Caki2 (cell line): ENCODE data around the gene TYRO3. TPM values are rescaled to one million over a fixed set of nuclear protein-coding genes. Genes with fewer than 3 reads are reported as not detected.
A peak's percentile ranks its signal among the peaks of the same experiment; 100 is the strongest.

Source experiments
- DNase-seq: peaks from one replicate; pipeline ENCODE4 v3.0.0-alpha.2; 2015; ENCODE audit warnings: low read depth
- in situ Hi-C: cut with HindIII; loops from 2 replicates; pipeline ENCODE4 v1.10.0; 2016; ENCODE audit warnings: low sequenced_read_pairs, low pct_unique_long_range_greater_than_20kb, mixed read lengths
- total RNA-seq: library from RNA; depleted of rRNA; stranded (reverse); fragments of >200 nt; shearing (Covaris generic); gene quantifications from 2 replicates; pipeline ENCODE4 v1.2.3, GENCODE V29; 2014; ENCODE audit warnings: low replicate concordance; rRNA removed

TYRO3 gene
- total RNA-seq: 16.5 and 20.2 TPM in 2 replicates

DNA sequence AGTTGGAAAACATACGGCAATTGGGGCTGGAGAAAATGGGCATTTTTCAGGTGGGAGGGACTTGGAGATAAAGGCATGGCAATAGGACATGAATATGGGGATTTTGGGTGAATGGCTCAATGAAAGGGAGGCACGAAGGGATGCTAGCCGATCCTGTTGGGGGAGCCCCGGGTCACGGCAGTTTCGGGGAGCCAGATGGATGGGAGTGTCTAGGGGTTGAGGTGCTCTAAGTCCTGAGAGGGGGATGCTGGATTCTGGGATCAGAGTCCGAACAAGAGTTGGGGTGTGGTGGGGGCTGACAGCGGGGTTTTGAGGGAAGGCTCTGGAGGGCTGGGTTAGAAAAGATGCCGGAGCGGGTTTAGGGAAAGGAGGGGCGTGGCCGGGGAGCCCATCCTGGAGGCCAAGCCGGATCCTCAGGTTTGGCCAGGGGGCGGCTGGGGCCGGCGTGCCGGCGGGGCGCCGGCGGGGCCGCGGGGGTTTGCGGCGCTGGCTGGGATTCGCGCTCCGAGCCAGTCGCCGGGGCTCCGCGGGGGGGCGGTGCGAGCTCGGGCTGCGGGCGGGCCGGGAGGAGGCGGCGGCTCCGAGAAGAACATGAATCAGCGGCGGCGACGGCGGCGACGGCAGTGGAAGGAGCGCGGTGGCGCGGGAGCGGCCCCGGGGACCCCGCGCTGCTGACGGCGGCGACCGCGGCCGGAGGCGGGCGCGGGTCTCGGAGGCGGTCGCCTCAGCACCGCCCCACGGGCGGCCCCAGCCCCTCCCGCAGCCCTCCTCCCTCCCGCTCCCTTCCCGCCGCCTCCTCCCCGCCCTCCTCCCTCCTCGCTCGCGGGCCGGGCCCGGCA, at the start of gene TYRO3:
Gene TYRO3, plus strand, starts transcription at position 813 of the 839 bp plus-strand sequence. CDS start 46 bp downstream, outside the sequence.
- in situ Hi-C loops: no loop called here
- DNase-seq: peak; percentile 44

DNA sequence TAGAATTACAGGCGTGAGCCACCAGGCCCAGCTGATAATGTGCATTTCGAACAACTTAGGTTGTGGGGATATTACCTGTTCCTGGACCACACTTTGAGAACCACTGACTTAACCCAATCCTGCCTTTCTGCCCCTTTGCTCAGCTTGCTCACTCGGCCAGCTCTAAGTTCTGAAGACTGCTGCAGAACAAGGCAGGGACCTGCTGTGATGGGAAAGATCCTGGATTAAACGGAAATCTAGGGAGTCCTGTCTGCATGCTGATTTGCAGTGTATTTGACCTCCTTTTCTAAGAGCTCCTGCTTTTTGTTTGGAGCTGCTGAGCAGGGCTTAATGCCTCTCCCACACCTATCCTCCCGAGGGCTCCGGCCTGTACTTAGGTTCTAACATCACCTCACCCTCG, 48.3 kb upstream of the TYRO3 start:
- in situ Hi-C loops: no loop called here
- DNase-seq: no peak

DNA sequence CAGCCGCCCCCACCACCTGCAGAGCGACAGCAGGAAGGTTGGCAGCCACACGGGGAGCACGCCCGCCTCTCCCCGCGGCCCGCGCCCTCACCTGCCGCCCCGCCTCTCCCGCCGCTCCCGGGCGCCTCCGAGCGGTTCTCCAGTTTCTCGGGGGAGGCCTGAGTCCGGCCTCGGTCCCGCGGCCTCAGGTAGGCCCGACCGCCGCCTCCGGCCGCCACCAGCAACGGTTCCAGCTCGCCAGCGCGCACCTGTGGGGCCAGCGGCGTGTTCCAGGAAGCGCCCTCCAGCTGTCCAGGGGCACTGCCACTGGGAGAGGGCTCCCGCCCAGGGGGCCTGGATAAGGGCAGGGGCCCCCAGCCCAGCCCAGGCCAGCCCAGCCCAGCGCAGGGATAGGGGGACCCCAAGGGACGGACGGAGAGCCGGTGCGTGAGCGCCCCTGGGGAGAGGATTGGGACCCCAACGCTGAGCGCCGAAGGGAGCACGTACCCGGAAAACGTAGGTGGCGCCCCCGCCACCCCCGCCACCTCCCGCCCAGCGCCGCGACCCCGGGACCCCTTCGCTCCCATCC, 47.6 kb upstream of the TYRO3 start:
- no peak for DNase-seq
- in situ Hi-C loops: no loop called here

DNA sequence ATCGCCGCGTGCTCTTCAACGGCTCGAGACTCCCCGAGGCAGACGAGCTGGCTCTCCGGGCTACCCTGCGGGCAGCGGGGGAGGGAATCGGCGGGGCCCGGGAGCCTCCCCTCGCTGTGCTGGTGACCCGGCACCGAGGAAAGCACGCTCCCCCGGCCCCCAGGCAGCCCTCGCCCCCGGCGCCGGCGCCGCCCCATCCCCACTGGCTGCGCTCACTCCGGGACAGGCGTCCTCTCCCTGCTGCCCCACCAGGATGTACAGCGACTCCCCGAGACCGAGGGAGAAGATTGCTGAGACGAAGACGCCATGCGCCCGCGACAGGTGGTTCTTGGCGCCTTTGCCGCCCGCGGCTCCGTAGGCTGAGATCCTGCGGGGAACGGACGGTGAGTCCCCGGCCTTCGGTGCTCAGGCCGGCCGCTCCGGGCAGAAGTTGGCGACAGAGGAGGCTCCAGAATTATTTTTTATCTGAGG, 47.1 kb upstream of the TYRO3 start:
- in situ Hi-C loops: no loop called here
- DNase-seq: no peak

DNA sequence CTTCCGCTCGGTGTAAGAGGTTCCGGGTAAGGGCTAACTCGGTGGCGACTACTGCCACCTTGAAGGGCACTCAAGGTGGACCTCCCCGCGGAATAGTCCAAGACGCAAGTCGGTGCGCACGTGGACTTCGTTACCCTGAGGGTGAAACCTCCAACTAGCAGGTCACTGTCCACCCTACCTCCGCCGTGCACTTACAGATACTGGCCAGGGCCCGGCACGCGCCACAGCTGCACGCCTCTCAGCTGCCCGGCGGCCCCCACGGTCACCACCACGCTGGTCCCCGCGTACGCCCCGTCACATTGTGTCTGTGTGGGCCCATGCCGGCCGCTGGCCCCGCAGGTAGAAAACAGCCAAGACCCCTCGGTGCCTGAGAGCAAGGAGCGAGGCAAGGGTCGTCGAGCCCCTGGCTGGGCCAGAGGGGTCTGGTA, 46.5 kb upstream of the TYRO3 start:
- in situ Hi-C loops: no loop called here
- no peak for DNase-seq

DNA sequence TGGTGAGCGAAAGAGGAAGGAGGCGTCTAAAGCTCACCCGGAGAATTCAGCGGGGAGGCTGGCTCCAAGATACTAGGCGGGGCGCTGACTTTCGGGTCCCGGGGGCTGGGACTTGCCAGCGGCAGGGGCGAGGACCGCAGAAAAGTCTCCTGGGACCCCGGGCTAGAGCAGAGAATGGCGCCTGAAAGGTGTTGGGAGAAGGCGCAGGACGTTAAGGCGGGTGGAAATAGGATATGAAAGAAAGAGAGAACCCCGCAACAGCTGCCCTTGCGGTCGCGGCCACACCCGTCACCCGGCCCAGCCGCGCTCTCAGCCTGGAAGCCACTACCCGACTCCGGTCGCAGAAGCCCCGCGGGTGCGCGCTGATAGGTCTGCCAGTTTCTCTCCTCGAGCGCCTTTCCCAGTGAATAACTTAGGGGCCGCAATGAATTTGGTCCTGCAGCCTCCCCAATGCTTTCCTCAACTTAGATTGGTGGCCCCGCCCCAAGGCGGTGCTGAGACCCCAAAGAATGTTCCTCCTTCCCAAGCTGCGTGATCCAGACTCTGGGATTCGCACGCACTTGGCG, 46.0 kb upstream of the TYRO3 start:
- DNase-seq: no peak
- in situ Hi-C loops: no loop called here

DNA sequence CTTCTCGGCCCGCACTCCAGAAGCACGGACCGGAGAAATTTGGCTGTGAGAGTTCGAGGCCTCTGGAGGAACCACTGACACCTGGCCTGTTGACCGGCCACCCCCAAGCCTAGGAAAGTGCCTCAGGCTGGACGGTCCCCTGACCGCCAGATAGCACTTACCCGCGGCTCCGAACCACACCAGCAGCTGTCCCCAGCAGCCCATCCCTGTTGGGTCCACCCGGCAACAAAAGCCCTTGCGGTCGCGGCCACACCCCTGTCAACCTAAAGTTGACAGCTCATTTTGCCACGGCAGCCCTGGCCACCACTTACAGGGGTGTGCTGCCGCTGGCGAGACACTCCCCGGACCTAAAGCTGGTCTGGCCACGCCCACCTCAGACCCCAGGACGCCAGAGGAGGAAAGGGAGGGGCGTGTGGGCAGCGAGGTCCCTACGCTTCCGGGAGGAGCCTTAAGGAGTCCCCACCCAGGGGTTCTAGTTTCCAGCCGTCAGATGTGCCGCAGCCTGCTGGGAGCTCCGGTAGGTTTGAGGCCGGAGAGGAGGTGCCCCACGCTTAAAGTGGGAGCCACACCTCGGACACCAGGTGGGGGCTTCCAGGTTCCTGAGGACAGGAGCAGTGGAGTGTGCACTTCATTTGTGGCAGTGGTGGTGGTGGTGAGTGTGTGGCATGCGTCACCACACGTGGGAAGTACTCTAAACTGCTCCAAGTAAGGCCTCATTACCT, 45.3 kb upstream of the TYRO3 start, which contains the start of gene LTK:
Gene LTK, minus strand, starts transcription at position 322 of the 722 bp plus-strand sequence. Its CDS starts 118 bp downstream, at position 204.
- DNase-seq: no peak

DNA sequence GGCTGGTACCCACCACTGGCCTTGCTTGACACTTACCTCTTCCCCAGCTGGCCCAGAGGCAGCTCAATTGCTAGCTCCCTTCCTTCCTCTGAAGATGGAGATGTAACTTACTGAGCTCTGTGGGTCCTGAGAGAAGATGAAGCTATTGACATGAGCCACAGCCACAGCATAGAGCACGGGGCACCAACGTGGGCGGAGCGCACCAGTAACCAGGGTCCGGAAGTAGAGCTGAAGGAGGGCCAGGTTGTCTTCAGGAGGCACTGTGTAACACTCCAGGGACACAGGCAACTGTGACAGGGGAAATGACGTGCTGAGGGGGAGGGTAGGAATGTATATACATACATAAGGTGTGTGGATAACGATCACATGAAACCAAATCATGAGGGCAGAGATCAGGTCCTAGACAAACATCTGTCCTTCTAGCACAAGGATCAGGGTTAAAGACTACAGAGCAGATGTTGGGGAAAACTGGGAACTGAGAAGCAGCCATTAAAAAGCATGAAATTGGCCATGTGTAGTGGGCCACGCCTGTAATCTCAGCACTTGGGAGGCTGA, 41.0 kb upstream of the TYRO3 start:
- in situ Hi-C loops: no loop called here
- DNase-seq: no peak

More for the DNA sequence above, 45.3 kb upstream of the TYRO3 start, which contains the start of gene LTK:
- in situ Hi-C loops: no loop called here

DNA sequence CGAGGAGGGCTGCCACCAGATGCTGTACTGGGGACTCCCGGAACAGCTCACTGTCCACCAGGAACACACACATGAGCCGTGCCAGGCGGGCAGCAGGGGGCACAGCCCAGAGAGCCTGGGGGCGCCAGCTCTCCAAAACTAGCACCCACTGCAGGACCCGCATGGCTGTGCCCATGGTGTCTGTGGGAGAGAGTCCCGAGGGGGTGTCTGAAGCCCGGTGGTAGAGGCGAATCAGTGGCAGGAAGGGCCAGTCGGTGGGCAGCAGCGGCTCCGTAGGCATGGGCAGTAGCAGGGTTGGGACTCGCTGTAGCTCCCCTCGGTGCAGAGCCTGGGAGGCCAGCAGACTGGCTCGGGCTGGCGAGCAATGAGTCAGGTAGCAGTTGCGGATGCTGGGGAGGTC, 38.4 kb upstream of the TYRO3 start:
- in situ Hi-C loops: no loop called here

DNA sequence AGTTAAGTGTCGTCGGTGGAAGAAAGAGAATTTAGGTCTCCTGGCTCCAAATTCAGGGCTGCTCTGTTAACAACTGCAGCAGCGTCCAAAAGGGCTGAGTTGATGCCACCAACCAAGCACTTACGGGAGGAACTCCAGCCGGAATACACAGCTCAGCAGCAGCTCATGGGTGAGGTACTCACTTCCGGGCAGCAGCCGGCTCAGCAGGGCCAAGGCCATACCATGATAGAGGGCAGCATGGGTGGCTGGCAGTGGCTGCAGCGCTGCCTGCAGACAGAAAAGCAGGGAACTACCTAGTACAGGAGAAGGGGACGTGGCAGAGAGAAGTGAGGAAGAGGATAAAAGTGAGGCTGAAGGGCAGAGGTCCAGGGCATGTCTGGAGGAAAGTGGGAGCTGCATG, 37.4 kb upstream of the TYRO3 start:
- in situ Hi-C loops: no loop called here
- no peak for DNase-seq

More for the DNA sequence above, 38.4 kb upstream of the TYRO3 start:
- DNase-seq: no peak

DNA sequence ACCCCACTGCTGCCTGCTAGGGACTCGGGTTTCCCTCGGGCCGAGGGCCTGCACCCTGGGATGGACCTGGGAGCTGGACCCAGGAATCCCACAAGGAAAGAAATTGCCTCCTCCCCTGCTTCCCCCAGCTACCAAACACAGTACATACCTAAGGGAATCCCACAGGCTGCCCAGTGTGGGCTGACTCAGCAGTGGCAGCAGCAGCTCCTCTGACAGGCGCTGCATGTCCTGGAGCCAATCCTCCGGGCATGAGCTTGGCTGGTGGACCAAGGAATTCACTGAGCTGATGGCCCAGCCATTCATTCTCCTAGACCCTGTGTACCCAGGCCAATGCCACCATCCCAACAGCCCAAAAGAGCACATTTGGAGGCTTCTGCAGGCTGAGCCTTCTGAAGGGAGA, 35.9 kb upstream of the TYRO3 start:
- in situ Hi-C loops: no loop called here
- no peak for DNase-seq

DNA sequence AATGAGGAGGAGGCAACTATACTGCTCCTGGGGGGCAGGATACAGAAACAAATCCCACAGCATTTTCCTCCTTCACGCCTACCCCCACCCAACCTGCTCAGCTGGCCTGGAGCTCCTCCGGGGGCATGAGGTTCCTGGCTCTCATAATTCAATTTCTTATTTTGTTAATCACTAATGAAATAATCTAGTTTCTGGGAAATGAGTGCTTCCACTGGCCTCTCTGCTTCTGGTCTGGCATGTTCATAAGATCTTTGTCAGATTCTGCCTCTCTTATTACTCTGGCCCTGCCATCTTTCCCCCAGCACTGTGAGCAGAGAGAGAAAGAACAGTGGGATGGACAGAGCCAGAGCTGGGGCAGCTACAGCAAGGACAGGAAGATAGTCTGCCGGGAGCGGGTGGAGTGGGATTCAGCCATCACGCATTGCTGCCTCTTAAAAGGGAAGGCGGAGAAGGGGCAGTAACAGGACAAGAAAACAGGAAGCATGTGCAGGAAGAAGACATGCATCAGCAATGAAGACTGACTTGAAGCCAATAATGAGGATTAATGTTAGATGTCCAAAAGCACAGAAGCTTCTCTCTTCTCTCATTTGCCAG, 28.6 kb upstream of the TYRO3 start:
- in situ Hi-C loops: no loop called here
- DNase-seq: no peak

DNA sequence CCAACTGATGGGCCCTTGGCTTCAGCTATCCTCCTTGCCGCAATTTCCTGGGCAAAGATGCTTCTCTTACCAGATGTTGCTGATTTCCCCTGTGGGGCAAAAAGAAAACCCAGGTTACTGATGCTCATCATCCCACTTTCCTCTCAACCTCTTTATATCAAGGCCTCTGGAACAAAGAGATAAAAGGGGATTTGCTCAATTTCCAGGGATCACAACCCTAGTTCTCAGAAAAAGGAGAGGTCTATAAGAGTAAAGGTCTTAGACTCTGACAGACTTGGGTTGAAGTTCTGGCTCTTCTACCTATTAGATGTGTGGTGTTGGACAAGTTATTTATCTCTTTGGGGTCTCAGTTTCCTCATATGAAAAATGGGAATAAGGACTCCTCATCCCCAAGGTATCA, 23.5 kb upstream of the TYRO3 start:
- DNase-seq: no peak
- in situ Hi-C loops: no loop called here

DNA sequence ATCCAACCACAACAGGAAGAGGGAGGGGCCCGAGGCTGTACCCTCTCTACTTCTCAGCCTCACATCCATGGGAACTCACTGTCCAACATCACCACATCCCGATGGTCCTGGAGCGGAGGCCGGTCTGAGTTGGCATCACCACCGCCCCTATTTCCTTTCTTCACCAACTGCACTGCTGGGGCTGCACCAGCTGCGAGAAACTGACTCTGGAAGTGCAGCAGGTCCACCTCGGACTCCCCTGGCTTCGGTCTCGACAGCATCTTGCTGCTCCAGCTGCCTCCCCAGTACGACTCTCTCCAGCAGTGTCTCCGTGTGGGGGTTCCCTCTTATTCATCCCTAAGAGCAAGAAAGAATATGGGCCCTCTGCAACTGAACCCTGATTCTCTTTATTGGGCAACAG, 22.1 kb upstream of the TYRO3 start:
- in situ Hi-C loops: no loop called here
- DNase-seq: no peak

DNA sequence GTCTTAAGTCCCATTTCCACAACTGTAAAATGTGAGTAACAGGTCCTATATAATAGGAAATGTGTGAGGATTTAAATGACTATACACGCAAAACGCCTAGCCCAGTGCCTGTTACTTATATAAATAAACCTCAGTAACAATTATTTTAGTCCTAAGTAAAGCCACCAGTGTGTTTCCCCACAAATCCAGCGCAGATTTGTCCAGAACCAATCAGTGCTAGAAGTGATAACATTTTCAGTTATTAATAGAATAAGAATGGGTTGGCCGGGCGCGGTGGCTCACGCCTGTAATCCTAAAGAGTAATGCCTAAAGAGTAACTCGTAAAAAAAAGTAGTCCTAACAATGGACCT, 15.5 kb upstream of the TYRO3 start:
- no peak for DNase-seq
- in situ Hi-C loops: no loop called here

DNA sequence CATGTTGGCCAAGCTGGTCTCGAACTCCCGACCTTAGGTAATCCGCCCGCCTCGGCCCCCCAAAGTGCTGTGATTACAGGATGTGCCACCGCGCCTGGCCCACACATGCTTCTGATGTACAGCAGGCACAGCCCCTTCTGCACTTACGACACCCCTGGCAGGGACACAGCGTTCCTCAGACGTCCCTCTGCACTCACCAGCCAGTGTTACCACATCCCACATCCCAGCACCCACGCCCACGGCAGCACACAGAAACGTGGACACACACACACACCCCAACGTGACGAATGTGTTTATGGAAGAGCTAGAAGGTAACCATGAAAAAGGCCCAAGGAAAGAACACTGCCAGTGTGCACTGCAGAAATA, 14.4 kb upstream of the TYRO3 start:
- no peak for DNase-seq
- in situ Hi-C loops: no loop called here

DNA sequence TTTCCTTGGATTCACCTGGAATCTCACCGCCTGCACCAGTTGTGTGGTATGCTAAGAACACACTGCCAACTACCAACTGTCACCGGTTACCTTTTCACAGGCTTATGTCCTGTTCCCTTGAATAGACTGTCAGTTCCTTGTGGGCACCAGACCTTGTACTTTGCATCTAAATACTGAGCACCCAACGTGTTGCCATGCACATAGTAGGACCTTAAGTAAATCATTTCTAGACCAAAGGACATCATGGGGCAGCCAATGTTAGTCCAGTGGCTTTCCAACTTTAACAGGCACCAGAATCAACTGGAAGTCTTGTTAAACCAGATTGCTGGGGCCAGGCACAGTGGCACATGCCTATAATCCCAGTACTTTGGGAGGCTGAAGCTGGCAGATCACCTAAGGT, 13.8 kb upstream of the TYRO3 start:
- in situ Hi-C loops: no loop called here
- DNase-seq: no peak
